AG08396 (cell line): ENCODE data around the gene TTC38.

Experiments
- DNase-seq: peaks from one replicate; pipeline ENCODE4 v3.0.0; 2012; ENCODE audit warnings: low spot score, mixed read lengths

TTC38 gene

DNA sequence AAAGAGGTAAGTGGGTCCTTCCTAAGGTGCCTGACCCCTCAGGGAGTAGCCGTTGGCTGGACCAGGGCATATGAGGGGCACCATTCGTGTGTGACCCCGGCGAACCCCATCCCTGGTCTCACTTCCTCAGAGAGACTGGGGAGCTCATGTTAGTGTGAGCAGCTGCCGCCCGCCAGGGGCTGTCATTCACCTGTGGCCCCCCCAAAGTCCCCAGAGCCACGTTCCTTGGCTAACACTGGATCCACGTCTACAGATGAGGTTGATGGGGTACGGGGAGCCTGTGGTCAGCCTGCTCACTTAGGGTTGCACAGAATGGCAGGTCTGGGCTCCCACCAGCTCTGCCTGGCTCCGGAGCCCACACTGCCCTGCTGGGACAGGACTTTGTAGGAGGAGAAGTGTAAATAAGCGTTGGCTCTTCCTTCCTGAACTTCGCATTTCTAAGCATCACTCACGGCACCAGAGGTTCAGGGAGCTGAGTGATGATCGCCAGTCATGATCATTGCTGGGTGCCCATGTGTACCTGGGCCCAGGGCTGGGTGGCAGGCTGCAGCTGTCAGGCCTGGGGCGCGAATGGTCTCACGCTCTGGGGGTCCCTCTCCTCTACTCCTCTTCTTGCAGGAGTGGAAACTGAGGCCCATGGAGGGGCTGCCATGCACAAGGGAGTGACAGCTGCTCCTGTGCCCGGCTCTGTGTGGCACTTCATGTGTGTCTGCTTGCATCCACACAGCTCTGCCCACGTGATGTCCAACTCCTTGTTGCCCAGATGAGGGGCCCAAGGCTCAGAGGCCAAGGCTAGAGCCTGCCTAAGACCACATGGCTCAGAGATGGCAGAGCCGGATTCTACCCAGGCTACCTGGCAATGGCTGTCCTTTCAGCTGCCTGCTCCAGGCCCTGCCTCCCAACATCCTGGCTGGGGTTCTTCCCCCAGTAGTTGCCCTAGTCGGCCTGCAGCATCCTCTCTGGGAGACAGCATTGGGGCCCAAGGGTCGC lies 11.1 kb downstream of the TTC38 start:
- DNase-seq, result no peak

DNA sequence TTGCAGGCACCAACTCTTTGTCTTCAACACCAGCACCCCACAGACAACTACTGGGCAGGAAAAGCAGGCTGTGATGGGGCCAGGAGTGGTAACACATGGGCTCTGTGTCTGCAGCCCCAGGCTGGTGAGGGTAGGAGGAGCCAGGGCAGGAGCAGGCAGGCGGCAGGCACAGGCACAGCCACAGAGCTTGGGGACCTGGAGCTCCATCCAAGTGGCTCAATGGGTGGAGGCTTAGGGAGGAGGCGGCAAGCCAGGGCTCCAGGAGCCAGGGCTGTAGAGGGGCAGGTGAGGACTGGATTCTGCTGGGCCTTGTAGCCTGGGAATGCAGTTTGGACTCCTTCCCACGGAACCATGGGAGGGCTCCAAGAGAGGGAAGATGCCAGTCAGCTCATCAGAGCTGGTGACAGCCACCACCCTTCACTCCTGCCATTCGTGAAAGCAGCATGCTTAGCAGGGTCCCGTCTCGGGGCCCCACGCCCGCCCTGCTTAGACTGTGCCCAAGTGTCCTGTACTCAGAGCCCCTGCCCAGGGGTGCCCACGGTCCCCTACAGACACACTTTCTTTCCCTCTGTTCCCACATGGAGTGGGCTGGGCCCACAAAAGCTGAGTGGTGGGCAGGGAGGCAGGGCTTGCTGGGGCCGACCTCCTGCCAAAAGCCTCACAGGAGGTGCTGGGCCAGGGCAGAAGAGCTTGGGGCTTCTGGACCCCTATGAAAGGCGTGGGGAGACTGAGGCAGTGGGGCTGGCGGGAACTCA lies 12.4 kb downstream of the TTC38 start:
- DNase-seq, result no peak

DNA sequence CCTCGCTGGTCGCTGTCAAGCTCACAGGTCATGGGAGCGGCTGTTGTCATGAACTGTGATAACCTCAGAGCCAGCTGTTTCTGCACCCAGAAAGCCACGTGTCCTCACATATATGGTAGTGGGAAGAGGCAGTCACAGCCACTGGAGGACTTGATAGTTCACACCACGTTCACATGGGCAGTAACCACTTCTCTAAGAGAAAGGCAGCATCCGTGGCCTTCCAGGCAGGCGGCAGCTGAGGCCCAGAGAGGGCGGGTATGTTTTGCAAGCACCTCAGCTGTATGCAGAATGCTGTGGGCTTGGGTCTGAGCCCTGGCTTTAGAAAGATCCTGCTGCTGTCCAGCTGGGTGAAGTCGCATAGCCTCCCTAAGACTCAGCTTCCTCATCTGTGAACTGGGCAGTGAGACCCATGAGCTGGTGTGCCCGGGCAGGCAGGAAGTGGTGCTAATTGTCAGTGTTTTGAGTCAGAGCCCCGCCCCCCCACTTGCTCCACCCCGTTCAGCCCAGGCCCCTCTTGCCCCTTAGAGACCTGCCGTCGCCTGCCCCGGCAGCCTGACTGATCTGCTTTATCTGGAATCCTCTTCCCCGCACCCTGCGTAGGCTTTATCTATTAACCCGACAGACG lies 13.3 kb downstream of the TTC38 start:
- DNase-seq, result no peak

DNA sequence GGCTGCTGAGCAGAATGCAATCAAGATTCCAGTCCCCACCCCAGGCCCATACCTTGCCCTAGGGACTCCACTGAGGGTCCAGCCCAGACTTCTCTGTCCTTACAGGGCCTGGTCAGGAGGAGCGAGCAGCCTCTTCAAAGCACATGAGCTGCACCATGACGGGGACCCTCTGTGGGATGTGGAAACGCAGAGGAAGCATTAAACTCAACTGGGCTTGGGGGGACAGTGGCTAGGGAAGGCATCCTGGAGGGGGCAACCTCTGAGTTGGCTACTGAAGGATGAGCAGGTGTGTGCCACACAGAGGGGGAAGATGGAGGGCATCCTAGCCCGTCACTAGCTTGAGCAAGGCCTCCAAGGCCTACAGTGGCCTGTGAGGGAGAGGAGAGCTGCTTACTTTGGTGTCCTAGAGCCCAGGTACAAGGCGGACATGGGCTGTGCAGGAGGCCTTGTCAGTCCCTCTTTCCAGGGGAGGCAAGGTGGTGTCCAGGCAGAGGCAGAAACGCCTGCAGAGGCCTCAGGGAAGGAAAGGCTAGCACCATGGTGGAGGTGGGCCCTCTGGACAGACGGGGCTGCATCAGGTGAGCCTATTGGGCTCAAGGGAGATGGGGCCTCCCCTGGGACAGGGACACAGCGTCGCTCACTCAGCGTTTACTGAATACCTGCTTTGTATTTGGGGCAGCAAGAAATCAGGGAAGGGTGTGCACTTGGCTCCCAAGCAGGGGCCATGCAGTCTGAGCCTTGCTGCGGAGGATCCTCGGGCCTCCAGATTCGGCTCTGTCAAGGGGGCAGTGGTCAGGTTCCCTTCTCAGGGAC lies 14.3 kb downstream of the TTC38 start:
- DNase-seq, result no peak

DNA sequence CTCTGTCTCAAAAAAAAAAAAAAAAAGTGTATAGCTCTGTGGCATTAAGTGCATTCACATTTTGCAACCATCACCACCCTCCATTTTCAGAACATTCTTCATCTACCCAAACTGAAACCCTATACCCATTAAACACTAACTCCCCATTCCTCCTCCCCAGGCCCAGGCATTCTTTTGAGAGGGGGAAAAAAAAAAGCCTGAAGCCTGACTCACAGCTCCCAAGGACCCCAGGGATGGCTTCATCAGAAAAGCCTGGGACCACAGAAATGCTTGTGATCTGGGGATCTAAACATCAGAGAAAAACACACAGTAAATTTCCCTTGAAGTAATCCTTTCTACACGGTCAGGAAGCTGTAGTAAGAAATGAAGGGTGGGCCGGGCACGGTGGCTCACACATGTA lies 18.2 kb downstream of the TTC38 start:
- DNase-seq, result no peak

DNA sequence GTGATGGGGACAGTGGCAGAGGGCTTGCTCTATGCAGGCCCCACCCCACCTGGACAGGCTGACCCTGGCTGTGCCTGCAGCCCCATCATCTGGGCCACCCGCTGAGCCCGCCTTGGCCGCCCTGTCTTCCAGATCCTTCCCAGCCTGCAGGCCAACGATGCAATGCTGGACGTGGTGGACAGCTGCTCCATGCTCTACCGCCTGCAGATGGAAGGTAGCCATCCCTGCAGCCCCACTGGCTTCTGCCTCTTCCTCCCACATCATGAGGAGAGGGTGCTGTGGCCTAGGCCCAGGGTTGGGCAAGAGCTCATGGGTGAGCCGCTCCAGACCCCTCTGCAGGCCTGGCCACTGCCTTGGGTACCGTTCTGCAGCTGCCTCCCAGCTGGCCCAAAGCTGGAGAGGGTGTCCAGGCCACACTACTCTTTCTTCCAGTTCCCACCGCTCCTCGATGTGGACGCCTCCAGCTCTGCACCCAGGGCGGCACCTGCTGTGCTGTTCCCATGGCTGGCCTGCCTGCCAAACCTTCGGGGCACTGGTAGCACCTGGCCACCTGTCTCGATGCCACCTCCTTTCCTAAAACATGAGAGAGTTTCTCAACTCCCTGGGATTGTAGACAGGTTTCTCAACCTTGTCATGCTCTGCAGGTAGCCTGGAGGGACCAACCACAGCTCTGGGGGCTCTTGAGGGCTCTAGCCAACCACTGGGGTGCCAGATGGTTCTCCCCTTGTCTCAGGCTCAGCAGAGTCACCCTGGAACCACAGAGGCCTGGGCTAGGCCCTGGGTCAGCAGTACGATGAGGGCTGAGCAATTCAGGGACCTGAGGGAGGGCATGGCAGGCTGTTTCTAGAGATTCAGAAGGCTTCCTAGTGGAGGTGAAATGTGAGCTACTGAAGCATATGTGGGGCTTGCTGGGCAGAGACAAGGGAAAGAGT lies 19.4 kb downstream of the TTC38 start:
- no peak for DNase-seq

- DNase-seq, result no peak
Observed at GRCh38 chr22:46287873-46288751, 20.3 kb downstream of the TTC38 start.

DNA sequence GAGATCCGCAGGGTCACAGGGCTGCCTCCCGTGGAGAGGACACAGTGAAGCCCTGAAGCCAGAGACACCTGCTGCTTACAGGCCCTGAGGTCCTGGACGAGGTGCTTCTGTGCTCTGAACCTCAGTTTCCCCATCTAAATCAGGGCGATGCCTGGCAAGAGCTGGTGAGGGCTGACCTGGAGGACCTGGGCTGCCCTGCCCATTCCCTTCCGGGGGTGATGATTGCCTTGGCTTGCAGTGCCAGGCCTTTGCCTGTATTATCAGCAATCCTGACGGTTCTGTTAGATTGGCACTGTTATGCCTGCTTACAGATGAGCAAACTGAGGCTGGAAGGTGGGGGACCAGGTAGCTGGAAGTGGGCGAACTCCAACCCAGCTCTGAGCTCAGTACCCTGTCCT lies 21.0 kb downstream of the TTC38 start:
- DNase-seq, result no peak

- no peak for DNase-seq
Observed at GRCh38 chr22:46289244-46289891, 21.6 kb downstream of the TTC38 start.

DNA sequence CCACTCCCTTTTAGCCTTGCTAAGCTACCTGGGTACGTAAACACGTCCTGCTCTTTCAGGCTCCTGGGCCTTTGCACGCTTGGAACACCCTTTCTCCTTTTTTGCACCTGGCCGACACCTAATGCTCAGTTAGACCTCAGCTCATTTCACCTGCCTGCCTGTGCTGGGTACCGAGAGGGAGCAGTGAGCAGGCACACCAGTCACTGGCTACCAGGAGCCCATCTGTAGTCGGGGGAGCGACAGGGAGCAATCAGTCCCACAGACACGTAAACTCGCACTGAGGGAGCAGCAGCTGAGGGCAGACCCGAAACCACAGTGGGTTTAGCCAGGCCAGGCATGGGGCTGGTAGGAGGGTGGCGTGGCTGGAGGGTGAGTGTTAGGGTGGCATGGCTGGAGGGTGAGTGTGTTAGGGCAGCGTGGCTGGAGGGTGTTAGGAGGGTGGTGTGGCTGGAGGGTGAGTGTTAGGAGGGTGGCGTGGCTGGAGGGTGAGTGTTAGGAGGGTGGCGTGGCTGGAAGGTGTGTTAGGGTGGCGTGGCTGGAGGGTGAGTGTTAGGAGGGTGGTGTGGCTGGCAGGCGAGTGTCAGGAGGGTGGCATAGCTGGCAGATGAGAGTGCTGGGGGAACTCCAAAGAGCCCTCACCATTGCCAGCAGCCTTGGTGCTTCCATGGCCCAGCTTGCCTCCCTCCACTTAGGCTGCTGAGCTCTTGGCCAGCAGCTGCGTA lies 22.5 kb downstream of the TTC38 start:
- DNase-seq, result no peak

DNA sequence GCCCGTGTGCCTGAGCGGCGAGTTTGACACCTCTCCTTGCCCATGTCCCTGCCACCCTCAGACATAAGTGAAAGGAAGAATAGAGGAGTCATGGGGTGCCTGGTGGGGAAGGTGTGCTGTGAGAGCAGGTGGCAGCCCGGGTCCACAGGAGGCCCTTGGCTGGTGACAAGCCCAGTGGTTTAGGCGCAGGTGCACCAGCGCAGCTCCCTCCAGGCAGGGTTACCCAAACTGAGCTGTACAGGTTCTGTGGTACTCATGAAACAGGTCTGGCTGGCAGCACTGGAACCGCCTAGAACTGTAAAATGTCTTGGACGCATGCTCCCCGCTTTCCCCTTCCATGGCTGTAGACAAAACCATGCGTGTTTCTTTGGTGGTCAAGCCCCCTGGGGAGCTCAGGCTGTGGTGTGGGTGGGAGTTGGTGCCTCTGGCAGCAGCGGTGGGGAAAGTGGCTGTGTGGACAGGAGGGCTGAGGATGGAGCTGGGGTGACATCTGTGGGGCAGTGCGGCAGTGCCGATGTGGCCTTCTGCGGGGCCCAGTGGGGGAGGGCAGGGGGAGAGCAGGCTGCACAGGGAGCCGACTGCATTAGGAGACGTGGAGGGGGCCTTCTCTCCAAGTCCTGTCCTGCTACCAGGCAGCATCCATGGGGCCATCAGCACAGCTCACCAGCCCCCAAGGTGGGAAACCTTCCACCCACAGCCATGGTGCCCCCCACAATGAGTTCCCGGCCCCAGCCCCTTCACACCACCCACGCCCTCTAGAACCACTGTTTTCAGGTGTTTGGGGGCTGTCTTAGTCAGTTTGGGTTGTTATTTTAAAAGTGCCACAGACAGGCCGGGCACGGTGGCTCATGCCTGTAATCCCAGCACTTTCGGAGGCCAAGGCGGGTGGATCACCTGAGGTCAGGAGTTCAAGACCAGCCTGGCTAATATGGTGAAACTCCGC lies 23.3 kb downstream of the TTC38 start:
- DNase-seq, result no peak

GRCh38 chr22:46292173-46292572 lies 24.4 kb downstream of the TTC38 start:
- DNase-seq, result no peak

- DNase-seq, result no peak
Observed at GRCh38 chr22:46292732-46293131, 24.9 kb downstream of the TTC38 start.

- no peak for DNase-seq
Observed at GRCh38 chr22:46293577-46294260, 25.9 kb downstream of the TTC38 start.

DNA sequence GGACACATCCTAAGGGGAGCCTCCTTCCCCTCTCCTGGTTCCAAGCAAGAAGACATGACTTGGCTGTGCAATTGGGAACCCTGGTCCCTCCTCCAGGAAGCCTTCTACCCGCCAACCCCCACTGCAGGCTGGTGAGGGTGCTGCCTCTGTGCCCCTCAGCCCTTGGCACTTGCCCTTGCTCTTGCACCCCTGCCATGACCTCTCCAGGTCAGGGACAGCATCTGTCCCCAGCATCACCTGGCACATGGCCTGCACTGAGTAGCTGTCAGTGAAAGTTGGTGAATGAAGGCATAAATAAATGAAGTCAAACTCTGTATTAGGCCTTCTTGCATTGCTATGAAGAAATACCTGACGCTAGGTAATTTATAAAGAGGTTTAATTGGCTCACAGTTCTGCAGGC lies 27.0 kb downstream of the TTC38 start:
- DNase-seq, result no peak

GRCh38 chr22:46295277-46295971 lies 27.6 kb downstream of the TTC38 start:
- no peak for DNase-seq
